Right lobe of liver (tissue), 6 donors: ENCODE results near the gene C14orf132. TPM values are rescaled to one million over a fixed set of nuclear protein-coding genes. Genes with fewer than 3 reads are reported as not detected.
A peak's percentile ranks its signal among the peaks of the same experiment; 100 is the strongest.

Experiments
- ATAC-seq, 4 donors: fragments of 200-7000 bp; cut with Tn5 transposase; one replicate each; pipeline ENCODE4 v1.9.1; 2020; ENCODE audit warnings: mild to moderate bottlenecking in 4 of 4, moderate library complexity in 4 of 4
- DNase-seq, 3 donors: peaks; one replicate each; pipeline ENCODE4 v3.0.0-alpha.2; 2020
- H3K27ac ChIP-seq, 3 donors: fragments of 200-600 bp; one replicate each; pipeline ENCODE4 v1.8.0; 2022
- H3K27me3 ChIP-seq, 2 donors: fragments of 200-600 bp; one replicate each; pipeline ENCODE4 v1.8.0; 2022
- H3K36me3 ChIP-seq, 4 donors: fragments of 200-600 bp; sonication (generic) in 1 of 4; one replicate each; pipeline versions ENCODE4 v1.5.1 to v1.8.0; 2017 to 2022; ENCODE audit warnings: control low read depth in 1 of 4
- H3K4me1 ChIP-seq, 4 donors: fragments of 200-600 bp; sonication (generic) in 1 of 4; one replicate each; pipeline versions ENCODE4 v1.5.1 to v1.8.0; 2017 to 2022; ENCODE audit warnings: control low read depth in 1 of 4
- H3K4me3 ChIP-seq, 3 donors: fragments of 200-600 bp; one replicate each; pipeline ENCODE4 v1.8.0; 2022
- H3K9me3 ChIP-seq, 4 donors: fragments of 200-600 bp; sonication (generic) in 1 of 4; one replicate each; pipeline versions ENCODE4 v1.5.1 to v1.8.0; 2017 to 2022; ENCODE audit warnings: control low read depth in 1 of 4
- CTCF ChIP-seq, 4 donors: fragments of 200-600 bp in 3 of 4; fragments of 450-650 bp in 1 of 4; IDR thresholded peaks; one replicate each; pipeline versions ENCODE4 v1.5.1 to v1.8.0; 2016 to 2022; ENCODE audit warnings: antibody characterized with exemption in 4 of 4, mild to moderate bottlenecking in 2 of 4
- POLR2A ChIP-seq: fragments of 450-650 bp; IDR thresholded peaks from one replicate; pipeline ENCODE4 v1.6.1; 2017; ENCODE audit warnings: antibody characterized with exemption, mild to moderate bottlenecking
- WGBS: methylation state at CpG from one replicate; pipeline ENCODE4 v1.1.6; 2018; ENCODE audit warnings: low coverage, low lambda C conversion rate; ENCODE audit not compliant: insufficient coverage; ENCODE audit errors: missing lambda C conversion rate; 5-methylcytosine and 5-hydroxymethylcytosine counted together
- intact Hi-C, 2 donors: fragments of 100-400 bp; cut with DNase I; formaldehyde crosslinking; loops; one replicate each; pipeline versions ENCODE4 v1.11.2 to v1.14.1; 2022
- total RNA-seq, 6 experiments: library from RNA; depleted of rRNA in 2 of 6; stranded (reverse); fragments of >200 nt in 2 of 6; fragmentation: NEBNext Ultra II Directional in 3 of 6; extraction: Animal tissue kit (Norgen Biotek cat#: 25700) in 3 of 6; gene quantifications; one replicate each; pipeline versions ENCODE4 v1.1.0 to v1.2.4, GENCODE V29; 2016 to 2023
- donor health status: DM: no; HTN: yes; CAD: no.
- donor health status: DM: no; HTN: no; CAD: no.
- donor health status: DM: no; HTN: no; CAD: no.
- donor health status: DM: no; HTN: yes; CAD: no.
- donor health status: DM: no; HTN: yes; CAD: no.

C14orf132 gene
- total RNA-seq, 6 experiments from 2014 or later: 1.7 to 6.9 (median 3.3) TPM

- no peak overlapping the region for H3K27ac ChIP-seq
- TF ChIP-seq POLR2A: no peak
- TF ChIP-seq CTCF (IDR thresholded peaks at IDR 0.05): no peak
- H3K36me3 ChIP-seq: no peaks in the 10 kb centered on the region
- ATAC-seq (no peak), DNase-seq (no peak)
- H3K4me3 ChIP-seq: no peak overlapping the region
- WGBS: 90% methylated on average over 7 of the region's 10 CpGs
- no peaks in the 10 kb centered on the region for H3K27me3 ChIP-seq
- no peaks in the 10 kb centered on the region for H3K4me1 ChIP-seq
- no peaks in the 10 kb centered on the region for H3K9me3 ChIP-seq
- intact Hi-C loops: no loop called here
Measured at GRCh38 chr14:96081767-96082400, 42.7 kb downstream of the C14orf132 start.

GRCh38 chr14:96082420-96083300 lies 43.5 kb downstream of the C14orf132 start:
- DNase-seq (peak in 1 of 3 donors; percentile 9), ATAC-seq (peak; percentile 22 to 63 (median 52))
- intact Hi-C loops: no loop called here
- Histone ChIP-seq H3K4me1 (no peaks in the 10 kb centered on the region), H3K9me3 (no peaks in the 10 kb centered on the region), H3K27ac (no peak overlapping the region), H3K27me3 (no peaks in the 10 kb centered on the region), H3K36me3 (peaks cover 0 to 2% (median 0%) of the 10 kb centered on the region in 4 donors), H3K4me3 (no peak overlapping the region)
- TF ChIP-seq POLR2A: no peak
- TF ChIP-seq CTCF (IDR thresholded peaks at IDR 0.05): peak in 1 of 4 donors; percentile 18
- 69% methylated on average over 9 of the region's 11 CpGs for WGBS

- H3K27ac ChIP-seq: no peak overlapping the region
- peaks cover 0 to 2% (median 0%) of the 10 kb centered on the region in 4 donors for H3K36me3 ChIP-seq
- 66% methylated on average over 7 of the region's 10 CpGs for WGBS
- ATAC-seq (peak; percentile 37 to 78 (median 63)), DNase-seq (peak in 2 of 3 donors; percentile 22 to 53)
- intact Hi-C loops: no loop called here
- TF ChIP-seq POLR2A (no peak), CTCF (IDR thresholded peaks at IDR 0.05) (no peak)
- no peaks in the 10 kb centered on the region for H3K4me1 ChIP-seq
- no peaks in the 10 kb centered on the region for H3K27me3 ChIP-seq
- H3K9me3 ChIP-seq: no peaks in the 10 kb centered on the region
- H3K4me3 ChIP-seq: no peak overlapping the region
Measured at GRCh38 chr14:96083667-96084320, 44.6 kb downstream of the C14orf132 start.

- H3K36me3 ChIP-seq: peaks cover 0 to 2% (median 0%) of the 10 kb centered on the region in 4 donors
- H3K4me3 ChIP-seq: no peak overlapping the region
- H3K9me3 ChIP-seq: no peaks in the 10 kb centered on the region
- WGBS: 80% methylated on average over 1 of the region's 4 CpGs
- ATAC-seq (no peak), DNase-seq (peak in 2 of 3 donors; percentile 22 to 30)
- TF ChIP-seq CTCF (IDR thresholded peaks at IDR 0.05) (no peak), POLR2A (no peak)
- no peaks in the 10 kb centered on the region for H3K27me3 ChIP-seq
- no peaks in the 10 kb centered on the region for H3K4me1 ChIP-seq
- H3K27ac ChIP-seq: no peak overlapping the region
- intact Hi-C loops: no loop called here
Measured at GRCh38 chr14:96084796-96085195, 45.6 kb downstream of the C14orf132 start.
